C1 segment of cervical spinal cord (tissue), 14 donors: ENCODE data around the gene RAPGEF4.

ENCODE experiments used
- DNase-seq, 14 donors: peaks; one replicate each; lab custom pipeline; 2025; lab: John Stamatoyannopoulos, UW

The RAPGEF4 gene

DNA sequence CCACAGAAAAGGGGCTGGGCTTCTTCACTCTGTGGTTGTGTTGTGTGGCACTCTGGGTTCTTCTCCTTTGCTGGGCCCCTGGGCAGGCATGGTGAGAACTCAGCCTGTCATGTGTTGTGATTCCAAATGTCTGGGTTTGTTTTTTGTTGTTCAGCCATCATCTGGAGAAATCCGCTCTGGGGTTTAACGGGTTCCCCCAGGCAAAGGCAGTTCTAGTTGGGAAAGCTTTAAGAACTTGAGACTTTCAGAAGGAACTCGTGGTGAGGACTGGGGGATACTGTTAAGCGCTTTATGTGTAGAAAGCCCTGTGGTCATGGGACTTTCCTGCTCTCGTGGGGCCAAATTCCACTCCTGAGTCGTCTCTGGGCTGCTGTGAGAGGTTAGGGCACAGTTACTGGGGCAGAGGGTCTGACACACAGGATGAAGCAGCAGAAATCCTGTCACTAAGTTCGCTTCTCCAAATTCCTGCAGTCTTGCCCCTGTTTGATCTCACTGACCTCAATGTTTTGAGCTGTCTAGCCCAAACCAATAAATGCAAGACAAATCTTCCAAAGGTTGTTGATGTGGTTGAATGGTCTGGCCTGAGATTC is 87.7 kb downstream of the RAPGEF4 start:
- no peak for DNase-seq

DNA sequence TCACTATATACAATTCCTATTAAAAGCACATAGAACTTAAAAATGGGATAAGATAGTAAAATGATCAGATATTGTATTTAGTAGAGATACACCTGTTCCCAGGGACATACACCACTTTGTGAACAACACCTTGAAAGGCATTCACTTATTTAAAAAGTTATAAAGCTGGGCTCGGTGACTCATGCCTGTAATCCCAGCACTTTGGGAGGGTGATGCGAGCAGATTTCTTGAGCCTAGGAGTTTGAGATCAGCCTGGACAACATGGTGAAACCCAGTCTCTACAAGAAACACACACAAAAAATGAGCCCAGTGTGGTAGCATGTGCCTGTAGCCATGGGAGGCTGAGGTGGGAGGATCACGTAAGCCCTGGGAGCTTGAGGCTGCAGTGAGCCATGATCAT is 90.9 kb downstream of the RAPGEF4 start:
- no peak for DNase-seq

DNA sequence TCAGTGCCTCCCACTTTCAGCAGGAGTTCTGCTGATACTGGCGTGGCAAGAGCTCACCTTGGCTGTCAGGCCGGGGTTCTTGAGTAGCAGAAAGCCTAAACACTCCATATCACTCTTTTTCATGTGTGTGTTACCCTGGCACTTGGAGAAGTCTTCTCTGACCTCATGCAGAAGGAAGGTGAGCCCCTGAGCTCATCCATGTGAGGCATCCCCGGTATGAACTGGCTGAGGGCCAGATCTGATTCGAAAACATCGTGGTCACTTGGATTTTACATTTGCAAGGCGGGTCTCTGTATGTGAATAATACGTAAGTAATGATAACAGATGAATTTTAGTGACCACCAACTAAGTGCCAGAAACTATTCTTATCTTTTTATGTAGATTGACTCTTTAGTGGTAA is 93.6 kb downstream of the RAPGEF4 start:
- no peak for DNase-seq

DNA sequence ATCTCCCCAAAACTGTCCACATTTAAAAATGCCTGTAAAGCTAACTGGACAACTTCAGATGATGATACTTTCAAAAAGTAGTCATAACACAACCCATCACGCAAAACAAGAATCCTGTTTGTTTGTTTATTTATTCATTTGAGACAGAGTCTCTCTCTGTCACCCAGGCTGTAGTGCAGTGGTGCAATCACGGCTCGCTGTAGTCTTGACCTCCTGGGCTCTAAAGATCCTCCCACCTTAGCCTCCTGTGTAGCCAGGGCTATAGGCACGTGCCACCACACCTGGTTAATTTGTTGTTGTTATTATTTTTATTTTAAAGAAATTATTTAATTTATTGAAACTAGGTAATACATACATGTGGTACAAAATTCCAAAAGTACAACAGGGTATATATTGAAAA is 94.8 kb downstream of the RAPGEF4 start:
- no peak for DNase-seq

DNA sequence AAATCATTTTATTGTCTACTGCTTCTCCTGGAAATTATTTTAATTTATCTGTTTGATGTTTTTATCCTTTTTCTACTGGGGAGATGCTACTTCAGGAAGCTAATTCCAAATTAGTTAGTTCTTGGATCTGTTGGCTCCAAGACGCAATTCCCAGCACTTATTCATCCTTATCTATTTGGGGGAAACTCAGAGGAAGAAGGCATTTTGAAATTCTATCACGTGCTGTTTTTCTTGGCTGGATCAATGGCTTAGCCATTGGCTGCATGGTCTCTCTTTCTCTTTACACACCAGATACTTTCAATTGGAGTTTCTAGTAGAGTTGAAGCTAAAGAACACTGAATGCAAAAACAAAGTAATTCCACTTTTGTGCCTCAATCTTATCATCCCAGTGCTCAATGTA is 98.3 kb downstream of the RAPGEF4 start:
- no peak for DNase-seq

DNA sequence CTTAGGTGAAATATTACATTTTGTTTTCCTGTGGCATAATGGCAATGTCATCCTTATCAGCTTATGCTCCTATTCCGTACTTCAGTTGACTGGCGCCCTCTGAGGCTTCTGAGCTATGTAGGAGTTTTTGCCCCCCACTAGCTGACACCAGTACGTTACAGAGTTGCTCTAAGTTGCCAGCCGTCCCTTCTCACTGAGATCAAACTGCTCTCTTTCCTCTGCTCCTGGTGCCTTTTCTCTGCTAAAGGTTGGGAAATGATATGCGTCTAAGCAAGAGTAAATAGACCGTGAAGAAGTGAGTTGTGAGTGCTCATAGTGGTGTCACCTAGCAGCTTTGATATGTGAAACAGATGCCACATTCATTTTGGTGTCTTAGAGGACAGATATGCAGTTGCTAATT is 99.2 kb downstream of the RAPGEF4 start:
- no peak for DNase-seq

DNA sequence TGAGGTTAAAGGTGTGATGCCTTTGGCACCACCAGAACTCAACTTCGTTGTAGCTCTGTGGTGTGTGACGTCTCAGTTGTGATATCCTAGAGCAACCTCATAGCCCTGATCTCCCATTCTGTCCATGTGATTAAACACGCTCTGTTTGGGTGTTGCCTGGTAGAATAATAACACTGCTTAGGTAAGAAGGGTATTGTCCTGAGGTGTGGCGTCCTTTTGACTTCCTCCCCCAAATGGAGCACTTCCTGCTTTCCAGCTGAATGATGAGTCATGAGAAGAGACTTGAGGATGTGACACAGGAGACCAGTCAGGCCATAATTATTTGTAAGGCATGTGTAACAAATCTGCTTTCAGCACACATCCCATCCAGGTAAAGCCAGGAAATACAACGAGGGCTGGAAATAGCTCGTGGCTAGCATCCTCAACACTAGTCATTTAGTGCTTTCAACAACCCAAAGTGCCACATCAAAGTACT is 100.7 kb downstream of the RAPGEF4 start:
- DNase-seq, result no peak

DNA sequence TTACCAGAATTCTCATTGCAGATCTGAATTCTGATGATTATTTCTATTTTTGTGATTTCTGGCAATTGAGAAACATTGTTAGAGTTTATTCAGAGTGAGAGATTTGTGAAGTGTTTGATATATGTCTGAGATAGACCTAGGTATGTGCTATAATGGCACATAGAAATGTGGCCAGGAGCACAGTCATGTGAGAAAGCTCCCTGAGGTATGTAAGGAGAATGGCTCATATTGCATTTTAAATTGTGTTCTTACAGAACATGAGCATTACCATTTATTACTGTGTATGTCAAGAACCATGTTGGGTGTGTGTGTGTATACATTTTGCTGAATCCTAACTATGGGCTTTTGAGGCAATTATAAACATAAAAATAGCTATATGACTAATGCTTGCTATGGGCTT is 101.2 kb downstream of the RAPGEF4 start:
- no peak for DNase-seq

DNA sequence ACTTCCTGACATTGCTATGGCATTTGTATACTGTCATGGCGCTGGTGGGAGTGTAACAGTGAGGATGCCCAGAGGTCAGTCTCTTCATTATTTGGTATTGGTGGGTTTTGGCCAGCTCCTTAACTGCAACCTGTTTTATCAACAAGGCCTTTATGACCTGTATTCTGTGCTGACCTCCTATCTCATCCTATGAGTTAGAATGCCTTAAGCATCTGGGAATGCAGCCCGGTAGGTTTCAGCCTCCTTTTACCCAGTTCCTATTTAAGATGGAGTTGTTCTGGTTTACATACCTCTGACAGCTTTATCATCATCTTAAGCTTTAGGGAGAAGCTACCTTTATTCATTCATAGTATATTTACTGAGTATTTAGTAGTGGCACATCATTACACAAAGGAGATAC is 103.8 kb downstream of the RAPGEF4 start:
- no peak for DNase-seq

DNA sequence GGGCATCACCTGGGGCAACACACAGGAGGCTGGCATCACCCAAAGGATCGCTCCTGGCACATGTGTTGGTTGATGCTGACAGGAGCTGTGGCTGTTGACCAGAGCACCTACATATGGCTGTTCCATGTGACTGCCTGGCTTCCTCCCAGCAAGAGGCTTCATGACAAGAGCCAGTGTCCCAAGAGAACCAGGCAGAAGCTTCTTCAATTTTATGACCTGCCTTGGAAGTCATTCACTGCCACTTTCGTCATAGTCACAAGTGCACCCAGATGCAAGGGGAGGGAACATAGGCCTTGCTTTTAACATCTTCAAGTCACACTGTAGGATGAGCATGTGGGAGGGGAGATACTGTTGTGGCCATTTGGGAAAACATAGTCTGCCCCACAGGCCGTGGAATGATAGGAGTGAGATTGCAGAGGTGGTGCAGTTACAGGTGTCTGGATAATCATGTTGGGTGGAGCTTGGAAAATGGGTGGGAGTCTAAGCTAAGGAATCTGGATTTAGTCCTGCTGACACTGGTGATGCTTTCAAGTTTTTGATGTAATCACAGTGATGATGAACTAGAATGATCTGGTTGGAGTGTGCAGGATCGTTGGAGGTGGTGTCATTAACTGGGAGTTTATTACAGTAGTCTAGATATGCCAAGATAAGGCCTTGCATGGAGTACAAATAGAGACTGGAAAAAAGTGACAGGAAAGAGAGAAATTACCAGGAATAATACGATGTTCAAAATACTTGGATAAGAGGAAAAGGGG is 107.0 kb downstream of the RAPGEF4 start:
- DNase-seq, result peak in 1 of 14 donors; percentile 13

DNA sequence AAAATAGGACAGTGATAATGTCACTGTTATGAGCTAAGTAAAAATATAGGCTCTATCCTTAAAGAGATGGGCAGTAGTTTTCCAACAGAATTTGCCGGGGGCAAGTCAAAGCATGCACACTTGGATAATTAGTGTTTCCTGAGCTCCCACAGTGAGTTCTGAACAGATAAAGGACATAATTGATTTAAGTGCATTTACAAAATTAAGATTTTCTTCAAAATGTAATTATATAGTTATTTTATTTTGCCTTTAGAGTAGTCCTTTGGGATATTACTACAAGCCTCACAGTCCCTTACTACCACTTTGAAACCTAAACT is 107.6 kb downstream of the RAPGEF4 start:
- no peak for DNase-seq

DNA sequence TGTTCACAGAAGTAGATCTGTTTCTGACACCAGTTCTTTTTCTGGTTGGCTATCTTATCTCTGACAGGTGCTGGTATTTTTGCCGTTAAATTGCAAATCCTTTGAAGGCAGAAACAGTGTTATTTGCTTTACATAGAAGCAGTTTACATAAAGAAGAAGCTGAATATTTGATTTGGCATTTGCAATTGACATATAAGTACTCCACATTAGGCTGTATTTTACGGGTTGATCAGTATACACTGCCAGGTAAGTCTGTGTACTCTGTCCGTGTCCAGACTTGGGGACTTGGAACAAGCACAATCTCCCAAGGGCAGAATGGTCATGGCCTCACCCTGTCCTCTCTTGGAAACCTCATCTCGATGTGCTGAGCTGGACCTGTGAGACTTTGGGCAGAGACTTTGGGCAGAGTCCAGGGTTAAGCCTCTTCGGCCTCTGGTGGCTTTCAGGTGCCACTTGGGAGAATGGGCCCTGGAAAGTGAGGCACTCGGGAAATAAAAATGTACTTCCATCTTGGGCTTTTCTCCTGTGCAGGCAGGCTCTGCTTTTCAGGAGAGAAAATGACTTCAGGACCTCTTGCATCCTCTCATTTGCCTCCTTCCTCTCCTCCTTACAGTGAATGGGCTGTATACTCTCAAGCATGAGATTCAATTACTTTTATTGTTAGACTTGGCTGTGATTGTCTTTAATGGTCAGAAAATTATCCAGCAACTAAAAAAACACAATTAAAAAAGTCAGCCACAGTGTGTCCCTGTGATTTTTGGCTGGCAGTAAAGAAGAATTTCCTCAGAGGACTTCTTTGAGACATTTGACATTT is 108.5 kb downstream of the RAPGEF4 start:
- DNase-seq, result peak in 1 of 14 donors; percentile 10

DNA sequence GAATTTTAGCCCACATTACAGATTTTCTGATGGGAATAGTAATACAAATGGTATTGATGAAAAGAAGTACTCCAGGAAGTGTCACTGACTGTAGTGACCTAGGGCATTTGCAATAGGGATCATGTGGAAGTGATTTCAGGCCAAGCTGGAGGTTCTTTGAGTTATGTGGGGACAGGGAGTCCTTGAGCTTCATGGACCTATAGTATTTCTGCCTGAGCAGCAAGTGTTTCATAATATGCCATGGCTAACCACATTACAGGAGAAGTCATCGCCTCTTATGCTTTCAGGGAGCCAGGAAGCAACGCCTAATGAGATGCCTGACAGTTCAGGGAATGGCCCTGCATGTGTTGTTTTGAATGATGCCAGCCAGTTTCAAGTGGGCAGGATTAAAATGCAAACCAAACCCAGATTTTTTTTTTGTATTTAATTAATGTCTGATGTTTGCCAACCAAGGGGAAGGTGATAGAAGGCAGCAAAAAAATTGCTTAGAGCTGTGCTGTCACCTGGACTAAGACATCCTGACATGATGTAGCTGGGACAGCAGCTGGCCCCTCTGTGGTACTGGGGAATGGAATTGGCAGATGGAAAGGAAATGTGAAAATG is 109.5 kb downstream of the RAPGEF4 start:
- DNase-seq, result peak in 1 of 14 donors; percentile 85

DNA sequence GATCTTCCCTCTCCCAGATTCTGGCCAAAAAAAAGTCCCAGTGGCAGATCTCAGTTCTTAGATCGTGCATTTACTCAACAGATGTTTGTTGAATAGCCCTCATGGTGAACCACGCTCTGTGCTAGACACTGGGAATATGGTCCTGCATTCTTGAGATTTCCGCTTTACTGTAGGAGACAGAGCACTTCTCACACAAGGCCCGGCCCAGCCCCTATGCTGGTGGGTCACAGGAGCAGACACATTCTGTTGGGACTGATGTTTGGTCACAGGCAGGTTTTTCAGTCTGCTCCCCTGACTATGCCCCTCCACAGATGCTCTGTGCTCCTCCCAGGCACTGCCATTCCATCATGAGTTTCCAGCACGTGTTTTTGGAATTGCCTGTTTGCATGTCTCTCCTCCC is 110.9 kb downstream of the RAPGEF4 start:
- no peak for DNase-seq

DNA sequence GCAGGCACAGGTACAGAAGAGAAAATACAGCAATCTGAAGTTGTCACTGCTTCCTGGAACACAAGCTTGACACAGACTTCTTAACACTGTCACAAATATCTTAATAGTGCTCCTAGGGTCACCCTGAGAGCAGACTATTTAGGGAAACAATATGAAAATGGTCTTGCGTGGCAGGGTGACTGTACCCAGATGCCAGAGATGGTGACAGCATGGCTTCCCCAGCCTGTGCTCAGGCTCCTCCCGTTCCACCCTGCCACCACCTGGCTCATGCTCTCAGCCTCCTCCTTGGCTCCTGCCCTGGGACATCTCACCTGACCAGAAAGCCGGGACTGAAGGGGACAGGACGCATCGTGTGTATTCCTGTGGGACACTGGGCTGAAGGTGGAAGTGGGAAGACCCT is 111.5 kb downstream of the RAPGEF4 start:
- no peak for DNase-seq

DNA sequence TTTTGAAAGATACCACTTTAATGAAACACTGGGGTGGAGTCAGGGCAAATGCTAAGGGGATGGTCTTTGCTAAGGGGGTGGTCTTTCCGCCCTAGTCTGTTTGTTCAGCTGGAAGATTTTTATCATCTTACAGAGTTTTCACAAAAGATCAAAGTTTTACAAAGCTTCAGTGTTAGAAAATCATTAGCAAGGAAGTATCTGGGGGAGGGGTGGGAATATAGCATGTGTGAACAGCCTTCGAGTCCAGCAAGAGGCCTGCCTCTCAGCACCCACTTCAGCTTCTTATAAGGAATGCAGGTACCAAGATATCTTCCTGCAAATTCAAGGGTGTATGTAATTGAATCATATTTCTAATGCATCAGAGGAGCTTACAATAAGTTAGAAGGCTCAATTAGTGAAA is 112.9 kb downstream of the RAPGEF4 start:
- DNase-seq, result no peak

DNA sequence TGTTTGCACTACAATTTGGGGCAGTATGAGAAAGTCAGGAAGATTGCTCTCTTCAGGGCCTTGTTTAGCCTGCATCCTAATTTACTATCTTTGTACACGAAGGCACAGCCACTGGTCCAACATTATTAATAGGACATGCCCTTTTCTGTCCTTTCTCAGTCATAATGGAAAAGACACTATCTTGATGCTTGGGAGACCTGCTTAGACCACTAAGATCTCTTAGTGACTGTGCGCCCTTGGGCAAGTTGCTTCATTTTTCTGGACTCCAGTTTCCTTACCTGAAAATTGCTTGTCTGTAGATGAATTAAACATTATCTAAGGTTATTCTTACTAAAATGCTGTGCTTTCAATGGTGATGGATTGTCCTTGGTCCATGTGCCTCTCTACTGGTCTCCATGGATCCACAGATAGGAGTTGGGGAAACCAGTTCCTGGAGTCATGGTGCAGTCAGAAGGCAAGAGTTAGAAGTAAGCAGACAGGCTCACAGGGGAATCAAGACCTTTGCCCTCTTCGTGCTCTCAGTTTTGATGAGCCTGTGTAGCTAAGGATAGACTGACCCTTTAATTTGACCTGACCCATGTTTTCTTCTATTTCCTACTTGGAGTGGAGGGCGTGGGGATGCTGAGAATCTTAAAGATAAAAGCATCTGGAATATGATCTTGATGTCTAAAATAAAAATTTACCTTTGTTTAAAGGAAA is 114.0 kb downstream of the RAPGEF4 start:
- no peak for DNase-seq

DNA sequence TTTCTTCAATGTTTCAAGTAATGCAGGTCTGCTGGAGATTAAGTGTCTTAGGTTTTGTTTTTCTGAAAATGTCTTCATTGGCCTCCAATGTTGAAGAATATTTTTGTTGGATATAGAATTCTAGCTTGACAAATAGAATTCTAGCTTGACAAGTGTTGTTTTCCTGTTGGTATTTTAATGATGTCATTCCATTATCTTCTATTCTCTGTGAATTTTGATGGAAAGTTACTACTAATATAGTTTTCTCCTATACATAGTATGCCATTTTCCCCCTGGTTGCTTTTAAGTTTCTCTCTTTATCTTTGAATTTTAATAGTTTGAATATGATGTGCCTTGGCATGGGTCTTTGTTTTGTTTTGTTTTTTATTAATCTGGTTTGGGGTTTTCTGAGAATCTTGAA is 119.9 kb downstream of the RAPGEF4 start:
- no peak for DNase-seq

DNA sequence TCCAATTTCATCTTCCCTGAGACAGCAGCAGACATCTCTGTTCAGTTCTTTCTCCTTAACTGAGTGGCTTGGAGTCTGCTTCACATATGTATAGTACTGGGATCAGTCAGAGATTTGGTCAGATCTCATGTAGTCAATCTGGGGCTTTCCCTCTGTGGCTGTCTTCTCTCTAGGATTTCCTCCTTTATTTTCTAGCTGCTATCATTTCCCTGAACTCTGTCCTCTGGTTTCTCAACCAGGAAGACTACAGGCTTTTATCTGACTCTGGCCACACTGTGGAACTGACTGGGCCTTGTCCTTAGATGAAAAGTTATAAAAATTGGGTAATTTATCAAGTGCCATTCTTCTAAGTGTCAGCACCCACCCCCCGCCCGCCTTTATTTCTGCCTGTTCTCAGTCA is 121.0 kb downstream of the RAPGEF4 start:
- no peak for DNase-seq

DNA sequence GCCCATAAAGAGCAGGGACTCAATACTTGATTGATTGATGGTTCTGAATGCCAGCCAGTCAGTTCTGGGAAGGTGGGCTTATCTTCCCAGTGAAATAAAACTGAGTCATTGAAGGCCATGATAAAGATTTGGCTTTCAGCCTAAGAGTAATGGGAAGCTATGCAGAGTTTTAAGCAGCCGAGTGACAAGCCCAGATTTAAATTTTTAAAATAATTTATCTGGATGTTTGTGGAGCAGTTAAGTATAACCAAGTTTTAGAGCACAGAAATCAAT is 122.8 kb downstream of the RAPGEF4 start:
- no peak for DNase-seq

DNA sequence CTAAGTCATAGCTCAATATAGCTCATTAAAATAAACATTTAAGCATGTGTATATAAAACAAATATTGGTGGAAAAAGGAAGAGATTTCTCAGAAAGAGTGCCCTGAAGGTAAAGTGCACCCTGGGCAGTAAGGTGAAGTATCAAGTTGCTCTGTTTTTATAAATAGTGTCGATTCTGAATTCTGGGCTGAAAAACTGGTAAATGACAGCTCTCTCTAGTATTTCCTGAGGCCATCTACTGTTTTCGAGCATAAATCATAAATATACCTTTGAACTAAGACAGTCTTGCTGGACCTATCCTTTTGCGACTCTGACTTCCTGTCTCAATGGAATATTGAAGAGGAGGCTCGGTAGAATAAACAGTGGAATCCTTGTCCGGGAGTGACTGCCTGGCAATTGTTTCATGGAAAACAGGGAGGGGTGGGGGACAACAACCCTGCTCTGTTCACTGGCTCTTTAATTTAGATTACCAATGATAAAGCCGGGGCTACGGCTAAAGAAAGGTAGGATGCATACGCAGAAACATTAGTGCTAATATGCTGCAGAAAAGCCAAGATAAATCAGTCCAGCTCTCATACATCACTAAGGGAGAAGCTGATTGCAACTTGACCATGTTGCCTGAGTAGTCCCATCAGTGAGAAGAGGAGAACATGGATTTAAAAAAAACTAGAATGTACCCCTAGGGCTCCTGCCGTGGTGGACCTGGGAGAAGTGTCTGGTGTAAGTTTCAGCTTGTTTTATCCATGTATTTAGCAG is 124.1 kb downstream of the RAPGEF4 start:
- DNase-seq, result peak in 9 of 14 donors; percentile 7 to 56 (median 21)
